Common myeloid progenitor, CD34-positive (primary cell): ENCODE results near the gene KRTAP10-3.
"Not testable (repeated sequence)": the region's sequence is repeated elsewhere in the genome, so short reads cannot be mapped to it uniquely, and the experiment has no call there.

Experiments
- CTCF ChIA-PET: fragments of 350-600 bp; sonication (Branson Sonifier 250); formaldehyde crosslinking; loops from one replicate; lab custom pipeline; 2021; ENCODE audit warnings: antibody characterized with exemption; lab: Charles Lee
- POLR2A ChIA-PET: fragments of 350-600 bp; sonication (Branson Sonifier 250); formaldehyde crosslinking; loops from one replicate; lab custom pipeline; 2021; ENCODE audit warnings: antibody characterized with exemption; lab: Charles Lee
- DNase-seq, 3 donors: peaks; one replicate each; pipeline versions ENCODE4 v3.0.0 to v3.0.0-alpha.2; 2013
- H3K27ac ChIP-seq, 2 experiments: 1 replicate in 1 of 2; 2 replicates in 1 of 2; pipeline ENCODE4 v1.7.0; 2013; ENCODE audit warnings: inconsistent platforms in 2 of 2, low read length in 2 of 2, mild to moderate bottlenecking in 2 of 2, low read depth in 1 of 2, moderate library complexity in 1 of 2; ENCODE audit not compliant: severe bottlenecking in 2 of 2, insufficient read depth in 1 of 2, poor library complexity in 1 of 2
- H3K27me3 ChIP-seq, 5 experiments: replicated peaks in 2 of 5; 1 replicate in 3 of 5; 2 replicates in 2 of 5; pipeline versions ENCODE4 v1.6.1 to v1.7.0; 2013; ENCODE audit warnings: low read length in 4 of 5, mild to moderate bottlenecking in 2 of 5, moderate library complexity in 2 of 5, inconsistent platforms in 1 of 5; ENCODE audit not compliant: insufficient read depth in 5 of 5, control insufficient read depth in 4 of 5
- H3K36me3 ChIP-seq, 4 experiments: 1 replicate in 2 of 4; 2 replicates in 2 of 4; pipeline versions ENCODE4 v1.6.1 to v1.7.0; 2013; ENCODE audit warnings: low read length in 3 of 4, control low read depth in 1 of 4, mild to moderate bottlenecking in 1 of 4; ENCODE audit not compliant: control insufficient read depth in 4 of 4, insufficient read depth in 4 of 4
- H3K4me1 ChIP-seq, 4 experiments: 1 replicate in 3 of 4; 2 replicates in 1 of 4; pipeline versions ENCODE4 v1.6.1 to v1.7.1; 2013; ENCODE audit warnings: low read length in 3 of 4, mild to moderate bottlenecking in 3 of 4, control low read depth in 1 of 4, inconsistent platforms in 1 of 4, moderate library complexity in 1 of 4; ENCODE audit not compliant: control insufficient read depth in 4 of 4, insufficient read depth in 4 of 4; ENCODE audit errors: control extremely low read depth in 1 of 4
- H3K4me3 ChIP-seq, 7 experiments: 1 replicate in 4 of 7; 2 replicates in 3 of 7; pipeline versions ENCODE4 v1.5.1 to v1.7.0; 2013; ENCODE audit warnings: mild to moderate bottlenecking in 7 of 7, low read length in 6 of 7, moderate library complexity in 6 of 7, inconsistent platforms in 2 of 7, low read depth in 2 of 7, control low read depth in 1 of 7; ENCODE audit not compliant: insufficient read depth in 4 of 7, control insufficient read depth in 1 of 7; ENCODE audit errors: extremely low read depth in 1 of 7
- H3K9me3 ChIP-seq, 5 experiments: 1 replicate in 4 of 5; 2 replicates in 1 of 5; pipeline versions ENCODE4 v1.6.1 to v1.7.1; 2013; ENCODE audit warnings: low read length in 4 of 5, mild to moderate bottlenecking in 2 of 5, inconsistent platforms in 1 of 5, low read depth in 1 of 5, moderate library complexity in 1 of 5; ENCODE audit not compliant: control insufficient read depth in 4 of 5, insufficient read depth in 2 of 5; ENCODE audit errors: control extremely low read depth in 1 of 5
- WGBS: methylation state at CpG from one replicate; pipeline ENCODE4 v1.1.5; 2013; ENCODE audit not compliant: insufficient coverage; 5-methylcytosine and 5-hydroxymethylcytosine counted together

Gene KRTAP10-3

DNA sequence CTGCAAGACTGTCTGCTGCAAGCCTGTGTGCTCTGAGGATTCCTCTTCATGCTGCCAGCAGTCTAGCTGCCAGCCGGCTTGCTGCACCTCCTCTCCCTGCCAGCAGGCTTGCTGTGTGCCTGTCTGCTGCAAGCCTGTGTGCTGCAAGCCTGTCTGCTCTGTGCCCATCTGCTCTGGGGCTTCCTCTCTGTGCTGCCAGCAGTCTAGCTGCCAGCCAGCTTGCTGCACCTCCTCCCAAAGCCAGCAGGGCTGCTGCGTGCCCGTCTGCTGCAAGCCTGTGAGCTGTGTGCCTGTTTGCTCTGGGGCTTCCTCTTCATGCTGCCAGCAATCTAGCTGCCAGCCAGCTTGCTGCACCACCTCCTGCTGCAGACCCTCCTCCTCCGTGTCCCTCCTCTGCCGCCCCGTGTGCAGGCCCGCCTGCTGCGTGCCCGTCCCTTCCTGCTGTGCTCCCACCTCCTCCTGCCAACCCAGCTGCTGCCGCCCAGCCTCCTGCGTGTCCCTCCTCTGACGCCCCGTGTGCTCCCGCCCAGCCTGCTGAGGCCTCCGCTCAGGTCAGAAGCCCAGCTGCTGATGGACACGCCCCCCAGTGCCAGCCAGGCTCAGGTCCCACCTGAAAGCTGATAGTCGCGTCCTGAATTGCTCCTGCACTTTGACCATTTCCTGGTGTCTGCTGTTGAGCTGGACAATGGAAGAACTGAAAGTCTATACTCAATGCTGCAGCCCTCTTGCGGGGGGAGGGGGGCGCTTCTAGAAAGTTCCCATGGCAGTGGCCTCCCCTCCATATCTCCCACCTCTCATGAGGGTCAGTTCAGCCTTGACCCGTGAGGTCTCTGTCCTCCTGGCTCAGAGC lies 16.1 kb upstream of the KRTAP10-3 start:
- no peaks in the 10 kb centered on the region for H3K4me1 ChIP-seq
- H3K36me3 ChIP-seq, result no peaks in the 10 kb centered on the region
- ChIA-PET CTCF (no interaction called here), POLR2A (no interaction called here)
- no peak overlapping the region for H3K27ac ChIP-seq
- 37% methylated on average over 18 of the region's 21 CpGs for WGBS
- peaks cover 0 to 33% (median 1%) of the 10 kb centered on the region in 5 experiments for H3K27me3 ChIP-seq
- no peak for DNase-seq
- peaks cover 0 to 26% (median 12%) of the 10 kb centered on the region in 5 experiments for H3K9me3 ChIP-seq
- H3K4me3 ChIP-seq, result no peak overlapping the region

DNA sequence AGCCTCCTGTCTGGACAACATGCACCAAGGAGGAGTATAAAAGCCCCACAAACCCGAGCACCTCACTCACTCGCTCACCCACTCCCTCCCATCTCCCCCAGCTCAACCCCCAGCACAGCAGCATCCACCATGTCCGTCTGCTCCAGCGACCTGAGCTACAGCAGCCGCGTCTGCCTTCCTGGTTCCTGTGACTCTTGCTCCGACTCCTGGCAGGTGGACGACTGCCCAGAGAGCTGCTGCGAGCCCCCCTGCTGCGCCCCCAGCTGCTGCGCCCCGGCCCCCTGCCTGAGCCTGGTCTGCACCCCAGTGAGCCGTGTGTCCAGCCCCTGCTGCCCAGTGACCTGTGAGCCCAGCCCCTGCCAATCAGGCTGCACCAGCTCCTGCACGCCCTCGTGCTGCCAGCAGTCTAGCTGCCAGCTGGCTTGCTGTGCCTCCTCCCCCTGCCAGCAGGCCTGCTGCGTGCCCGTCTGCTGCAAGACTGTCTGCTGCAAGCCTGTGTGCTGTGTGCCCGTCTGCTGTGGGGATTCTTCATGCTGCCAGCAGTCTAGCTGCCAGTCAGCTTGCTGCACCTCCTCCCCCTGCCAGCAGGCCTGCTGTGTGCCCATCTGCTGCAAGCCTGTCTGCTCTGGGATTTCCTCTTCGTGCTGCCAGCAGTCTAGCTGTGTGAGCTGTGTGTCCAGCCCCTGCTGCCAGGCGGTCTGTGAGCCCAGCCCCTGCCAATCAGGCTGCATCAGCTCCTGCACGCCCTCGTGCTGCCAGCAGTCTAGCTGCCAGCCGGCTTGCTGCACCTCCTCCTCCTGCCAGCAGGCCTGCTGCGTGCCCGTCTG lies 15.2 kb upstream of the KRTAP10-3 start, which contains the start of gene KRTAP10-4:
Gene KRTAP10-4 (plus strand): TSS at position 100 of the 827 bp plus-strand sequence. CDS start 30 bp downstream, at position 130.
- CTCF ChIA-PET, H3K36me3 ChIP-seq, POLR2A ChIA-PET: not testable (repeated sequence)

DNA sequence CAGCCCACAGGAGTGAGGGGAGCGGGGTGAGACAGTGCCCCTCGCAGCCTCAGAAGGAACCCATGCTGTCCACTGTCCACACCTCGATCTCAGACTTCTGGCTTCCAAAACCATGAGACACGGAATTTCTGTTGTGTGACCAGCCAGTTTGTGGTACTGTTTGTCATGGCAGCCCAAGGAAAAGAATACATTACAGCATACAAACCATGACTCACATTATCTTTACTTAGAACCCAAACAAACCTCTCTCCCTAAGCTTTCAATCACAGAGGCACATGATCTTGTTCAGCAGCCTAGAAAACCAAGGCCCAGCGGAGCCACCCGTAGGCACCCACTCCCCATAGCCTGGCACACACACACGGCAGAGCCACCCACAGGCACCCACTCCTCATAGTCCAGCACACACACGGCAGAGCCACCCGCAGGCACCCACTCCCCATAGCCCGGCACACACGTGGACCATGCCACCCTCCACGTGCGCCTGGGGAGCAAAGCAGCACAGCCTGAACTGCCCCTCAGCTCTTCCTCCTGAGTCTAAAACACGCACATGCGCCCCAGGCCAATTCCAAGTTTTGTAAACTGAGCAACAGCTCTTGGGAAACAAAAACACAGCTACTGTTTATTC lies 14.5 kb upstream of the KRTAP10-3 start:
- ChIA-PET CTCF (no interaction called here), POLR2A (no interaction called here)
- Histone ChIP-seq H3K4me3 (no peak overlapping the region), H3K9me3 (peaks cover 0 to 26% (median 12%) of the 10 kb centered on the region in 5 experiments), H3K27ac (no peak overlapping the region), H3K36me3 (no peaks in the 10 kb centered on the region), H3K27me3 (peaks cover 0 to 32% (median 3%) of the 10 kb centered on the region in 5 experiments), H3K4me1 (no peaks in the 10 kb centered on the region)
- WGBS, result 93% methylated on average over 15 of the region's 15 CpGs
- DNase-seq, result no peak

More for the DNA sequence above, 15.2 kb upstream of the KRTAP10-3 start, which contains the start of gene KRTAP10-4:
- H3K27ac ChIP-seq, H3K4me1 ChIP-seq, DNase-seq, H3K4me3 ChIP-seq: not testable (repeated sequence)
- Histone ChIP-seq H3K9me3 (peaks cover 0 to 26% (median 12%) of the 10 kb centered on the region in 5 experiments), H3K27me3 (peaks cover 0 to 32% (median 3%) of the 10 kb centered on the region in 5 experiments)
- WGBS, result 82% methylated on average over 11 of the region's 25 CpGs

DNA sequence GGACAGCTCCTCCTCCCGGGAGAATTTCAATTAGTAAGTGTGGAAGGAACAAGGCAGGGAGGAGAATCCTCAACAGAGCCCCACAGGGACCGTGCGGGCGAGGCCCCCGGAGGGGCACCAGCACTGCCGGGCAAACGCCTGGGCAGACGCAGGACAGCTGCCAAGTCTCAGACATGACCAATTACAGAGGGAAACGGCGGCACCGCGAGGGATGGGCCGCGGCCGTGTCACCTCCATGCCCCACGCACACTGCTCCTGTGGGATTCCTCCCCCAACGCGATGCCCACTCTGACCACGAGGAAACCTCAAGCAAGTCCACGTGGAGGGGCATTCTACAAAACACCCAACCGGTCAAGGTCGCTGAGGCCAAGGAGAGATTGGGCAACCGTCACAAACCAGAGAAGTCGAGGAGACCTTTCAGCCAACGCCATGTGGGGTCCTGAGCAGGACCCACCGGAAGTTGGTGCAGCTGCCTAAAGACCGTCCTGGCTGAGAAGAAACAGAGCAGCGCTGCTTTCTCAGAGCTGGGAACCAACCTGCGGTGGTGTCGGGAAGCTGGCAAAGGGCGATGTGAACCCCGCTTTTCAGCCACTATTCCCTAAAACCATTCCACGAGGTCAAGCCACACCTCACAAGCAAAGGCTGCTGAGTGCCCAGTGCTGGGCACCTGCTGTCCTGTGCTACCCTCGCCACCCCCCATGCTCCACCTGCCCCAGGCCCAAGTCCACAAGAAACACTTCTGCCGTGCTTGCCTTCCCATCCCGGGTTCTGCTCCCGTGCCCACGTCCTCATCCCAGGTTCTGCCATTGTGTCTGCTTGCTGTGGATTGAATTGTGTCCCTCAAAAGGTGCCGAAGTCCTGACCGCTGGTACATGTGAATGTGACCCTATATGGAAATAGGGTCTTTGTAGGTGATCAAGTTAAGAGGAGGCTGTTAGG lies 13.5 kb upstream of the KRTAP10-3 start:
- Histone ChIP-seq H3K9me3 (peaks cover 0 to 22% (median 4%) of the 10 kb centered on the region in 5 experiments), H3K4me3 (no peak overlapping the region), H3K27ac (no peak overlapping the region), H3K36me3 (no peaks in the 10 kb centered on the region), H3K4me1 (no peaks in the 10 kb centered on the region), H3K27me3 (peaks cover 0 to 29% (median 3%) of the 10 kb centered on the region in 5 experiments)
- 92% methylated on average over 32 of the region's 40 CpGs for WGBS
- ChIA-PET POLR2A (no interaction called here), CTCF (no interaction called here)
- DNase-seq, result no peak

DNA sequence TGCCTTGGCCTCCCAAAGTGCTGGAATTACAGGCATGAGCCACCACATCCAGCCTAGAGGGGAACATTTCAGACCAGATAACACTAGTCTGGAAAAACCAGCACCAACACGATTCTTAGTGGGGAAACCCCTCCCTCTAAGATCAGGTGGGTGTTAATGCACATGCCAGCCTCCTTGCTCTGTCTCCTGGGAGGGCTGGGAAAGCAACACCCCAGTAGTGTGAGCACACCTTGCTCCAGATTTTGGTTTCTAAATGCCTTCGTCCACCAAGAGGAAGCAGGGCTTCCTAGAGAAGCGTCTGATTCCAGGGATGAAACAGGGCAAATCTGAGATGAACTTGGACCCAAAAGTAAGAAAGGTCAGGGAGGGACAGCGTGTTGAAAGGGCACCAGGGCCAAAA lies 12.7 kb upstream of the KRTAP10-3 start:
- Histone ChIP-seq H3K36me3 (no peaks in the 10 kb centered on the region), H3K27me3 (peaks cover 0 to 29% (median 3%) of the 10 kb centered on the region in 5 experiments), H3K4me1 (no peaks in the 10 kb centered on the region), H3K9me3 (peaks cover 0 to 20% (median 3%) of the 10 kb centered on the region in 5 experiments), H3K4me3 (no peak overlapping the region), H3K27ac (no peak overlapping the region)
- CTCF ChIA-PET, result no interaction called here
- POLR2A ChIA-PET, result no interaction called here
- 67% methylated on average over 3 of the region's 4 CpGs for WGBS
- DNase-seq, result no peak

DNA sequence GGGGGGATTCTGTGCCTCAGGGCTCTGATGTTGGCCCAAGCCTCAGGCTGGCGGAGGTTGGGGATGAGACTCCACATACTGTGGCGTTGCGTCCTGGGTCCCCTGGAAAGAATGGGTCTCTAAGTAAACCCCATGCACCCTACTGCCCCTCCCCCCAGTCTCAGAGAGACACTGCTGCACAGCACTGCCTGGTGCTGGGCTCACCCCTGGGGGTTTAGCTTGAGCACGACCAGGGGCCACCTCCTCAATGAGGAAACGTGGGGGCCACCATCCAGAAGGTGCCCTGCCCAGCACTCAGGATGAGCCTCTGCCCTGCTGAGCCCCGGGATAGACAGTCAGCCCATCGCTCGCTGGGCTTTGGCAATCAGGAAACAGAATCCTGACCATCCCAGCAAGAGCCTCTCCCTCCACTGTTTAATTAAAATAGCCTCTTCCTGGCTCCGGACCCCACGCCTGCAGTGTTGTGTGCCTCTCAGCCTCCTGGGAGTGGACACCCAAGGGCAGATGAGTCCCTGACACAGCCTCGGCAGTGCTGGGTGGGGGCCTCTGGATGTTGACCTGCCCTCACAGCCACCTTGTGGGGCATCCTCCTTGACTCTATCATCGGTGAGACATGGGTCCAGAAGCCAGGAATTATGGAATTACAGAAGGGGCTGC lies 11.4 kb upstream of the KRTAP10-3 start:
- Histone ChIP-seq H3K4me3 (no peak overlapping the region), H3K9me3 (peaks cover 0 to 16% (median 3%) of the 10 kb centered on the region in 5 experiments), H3K27me3 (peaks cover 0 to 18% (median 3%) of the 10 kb centered on the region in 5 experiments), H3K4me1 (peaks cover 0 to 6% (median 2%) of the 10 kb centered on the region in 4 experiments), H3K27ac (no peak overlapping the region), H3K36me3 (no peaks in the 10 kb centered on the region)
- ChIA-PET CTCF (no interaction called here), POLR2A (no interaction called here)
- WGBS, result 87% methylated on average over 12 of the region's 12 CpGs
- DNase-seq, result no peak
